Thymus (tissue), 11 donors: ENCODE measurements around the gene PIEZO1. TPM values are rescaled to one million over a fixed set of nuclear protein-coding genes. Genes with fewer than 3 reads are reported as not detected.

Experiments used
- DNase-seq, 9 donors: peaks; one replicate each; pipeline ENCODE4 v3.0.0-alpha.2; 2013; ENCODE audit warnings: low spot score in 9 of 9, low read depth in 6 of 9, missing footprints in 1 of 9
- H3K27ac ChIP-seq, 2 donors: one replicate each; pipeline ENCODE4 v1.5.1; 2013; ENCODE audit warnings: control low read depth in 1 of 2, low read depth in 1 of 2, low read length in 1 of 2, mild to moderate bottlenecking in 1 of 2, moderate library complexity in 1 of 2
- H3K27me3 ChIP-seq, 2 donors: one replicate each; pipeline ENCODE4 v1.5.1; 2013; ENCODE audit warnings: low read length in 1 of 2; ENCODE audit not compliant: control insufficient read depth in 2 of 2, insufficient read depth in 1 of 2
- H3K36me3 ChIP-seq, 2 donors: one replicate each; pipeline ENCODE4 v1.5.1; 2013; ENCODE audit warnings: low read length in 1 of 2, mild to moderate bottlenecking in 1 of 2, moderate library complexity in 1 of 2; ENCODE audit not compliant: control insufficient read depth in 2 of 2, insufficient read depth in 2 of 2
- H3K4me1 ChIP-seq, 2 donors: one replicate each; pipeline ENCODE4 v1.5.1; 2013; ENCODE audit warnings: low read length in 2 of 2; ENCODE audit not compliant: control insufficient read depth in 2 of 2, insufficient read depth in 2 of 2
- H3K4me3 ChIP-seq, 2 donors: one replicate each; pipeline ENCODE4 v1.5.1; 2013; ENCODE audit warnings: low read length in 2 of 2, control low read depth in 1 of 2, mild to moderate bottlenecking in 1 of 2
- H3K9me3 ChIP-seq, 2 donors: one replicate each; pipeline ENCODE4 v1.5.1; 2013; ENCODE audit warnings: low read length in 1 of 2, mild to moderate bottlenecking in 1 of 2; ENCODE audit not compliant: control insufficient read depth in 2 of 2, insufficient read depth in 1 of 2
- WGBS: extraction: QIAGEN DNeasy Blood & Tissue Kit; methylation state at CpG from one replicate; pipeline ENCODE4 v1.1.7; 2013; 5-methylcytosine and 5-hydroxymethylcytosine counted together
- polyA plus RNA-seq: library from polyadenylated mRNA; stranded (reverse); fragments of 200-250 nt; gene quantifications from one replicate; pipeline ENCODE4 v1.2.3, GENCODE V29; 2013
- total RNA-seq: library from RNA; stranded (reverse); fragments of 120-200 nt; gene quantifications from one replicate; pipeline ENCODE4 v1.2.4, GENCODE V29; 2013
- donor health status: healthy.

PIEZO1 gene
- total and polyA plus RNA-seq, 2 donors = 25.2 to 115 TPM

DNA sequence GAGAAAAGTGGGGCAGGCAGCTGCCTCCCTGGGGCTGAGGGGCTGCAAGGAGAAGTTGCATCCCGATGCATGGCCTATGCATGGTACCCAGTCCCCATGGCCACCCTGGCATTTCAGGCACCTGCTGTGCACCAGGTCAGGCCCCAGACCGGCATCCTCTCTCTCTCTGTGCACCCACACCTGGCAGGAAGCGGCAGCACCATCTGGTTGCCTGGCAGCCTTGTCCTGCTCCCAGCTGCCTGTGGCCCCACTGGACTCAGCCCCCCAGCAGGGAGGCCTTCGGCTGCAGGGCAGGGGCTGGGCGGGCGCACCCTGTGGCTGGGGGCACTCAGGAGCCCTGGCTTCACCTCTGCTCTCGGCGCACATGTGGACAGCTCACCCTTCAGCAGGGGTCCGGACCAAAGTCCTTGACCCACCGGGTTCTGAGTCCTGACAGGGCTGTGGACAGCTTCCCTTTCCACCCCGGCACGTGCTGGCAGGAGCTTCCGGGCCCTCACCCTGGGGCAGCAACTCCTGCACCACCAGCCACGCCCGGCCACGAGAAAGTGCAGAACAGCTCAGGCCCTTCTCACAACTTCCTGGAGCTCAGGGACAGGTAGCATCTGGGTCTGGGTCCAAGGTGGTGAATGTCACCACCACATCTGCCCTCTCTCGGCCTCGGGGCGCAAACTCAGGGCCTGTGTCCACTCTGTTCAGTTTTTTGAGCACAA is 42.0 kb downstream of the PIEZO1 start:
- Histone ChIP-seq H3K36me3 (peaks cover 9 to 24% of the 10 kb centered on the region in 2 donors), H3K9me3 (peaks cover 0 to 6% of the 10 kb centered on the region in 2 donors), H3K27ac (no peak overlapping the region), H3K4me1 (peaks cover 5 to 47% of the 10 kb centered on the region in 2 donors), H3K4me3 (no peak overlapping the region), H3K27me3 (no peaks in the 10 kb centered on the region)
- no peak for DNase-seq
- 82% methylated on average over 19 of the region's 19 CpGs for WGBS

DNA sequence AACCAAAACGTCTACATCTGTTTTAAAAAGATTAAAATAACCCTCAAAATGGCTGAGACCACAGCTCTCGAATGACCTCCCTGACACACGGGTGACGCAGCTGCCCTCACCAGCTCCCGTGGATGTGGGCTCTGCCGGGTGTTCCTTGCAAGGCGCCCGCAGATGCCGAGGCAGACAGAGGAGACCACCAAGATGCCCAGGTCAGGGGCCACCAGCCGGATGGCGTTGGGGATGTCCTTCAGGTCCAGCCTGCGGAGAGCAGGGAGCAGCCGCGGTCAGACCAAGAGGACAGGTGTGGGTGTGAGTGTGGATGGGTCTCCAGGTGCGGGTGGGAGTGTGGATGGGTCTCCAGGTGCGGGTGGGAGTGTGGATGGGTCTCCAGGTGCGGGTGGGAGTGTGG is 43.7 kb downstream of the PIEZO1 start:
- peaks cover 9 to 29% of the 10 kb centered on the region in 2 donors for H3K36me3 ChIP-seq
- H3K4me1 ChIP-seq = peaks cover 12 to 48% of the 10 kb centered on the region in 2 donors
- no peak for DNase-seq
- H3K27ac ChIP-seq = no peak overlapping the region
- H3K9me3 ChIP-seq = peaks cover 0 to 6% of the 10 kb centered on the region in 2 donors
- H3K27me3 ChIP-seq = no peaks in the 10 kb centered on the region
- H3K4me3 ChIP-seq = no peak overlapping the region
- 96% methylated on average over 16 of the region's 17 CpGs for WGBS

DNA sequence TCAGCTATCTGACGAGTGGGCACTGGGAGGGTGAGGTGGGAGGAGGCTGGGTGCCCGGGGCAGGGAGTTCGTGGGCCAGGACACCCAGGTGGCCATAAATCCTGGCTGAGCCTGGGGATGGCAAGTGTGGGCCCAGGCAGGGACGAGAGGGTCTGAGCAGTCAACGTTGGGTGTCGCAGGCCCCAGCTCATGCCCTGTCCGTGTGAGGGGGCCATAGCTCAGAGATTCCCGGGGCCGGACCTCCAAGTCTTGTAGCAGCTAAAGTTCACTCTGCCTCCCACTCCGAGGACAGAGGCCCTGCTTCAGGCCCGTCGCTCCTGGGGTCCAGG is 44.3 kb downstream of the PIEZO1 start:
- Histone ChIP-seq H3K27ac (no peak overlapping the region), H3K4me3 (no peak overlapping the region), H3K36me3 (peaks cover 11 to 34% of the 10 kb centered on the region in 2 donors), H3K4me1 (peaks cover 12 to 42% of the 10 kb centered on the region in 2 donors), H3K9me3 (peaks cover 0 to 6% of the 10 kb centered on the region in 2 donors), H3K27me3 (no peaks in the 10 kb centered on the region)
- no peak for DNase-seq
- 98% methylated on average over 12 of the region's 12 CpGs for WGBS

DNA sequence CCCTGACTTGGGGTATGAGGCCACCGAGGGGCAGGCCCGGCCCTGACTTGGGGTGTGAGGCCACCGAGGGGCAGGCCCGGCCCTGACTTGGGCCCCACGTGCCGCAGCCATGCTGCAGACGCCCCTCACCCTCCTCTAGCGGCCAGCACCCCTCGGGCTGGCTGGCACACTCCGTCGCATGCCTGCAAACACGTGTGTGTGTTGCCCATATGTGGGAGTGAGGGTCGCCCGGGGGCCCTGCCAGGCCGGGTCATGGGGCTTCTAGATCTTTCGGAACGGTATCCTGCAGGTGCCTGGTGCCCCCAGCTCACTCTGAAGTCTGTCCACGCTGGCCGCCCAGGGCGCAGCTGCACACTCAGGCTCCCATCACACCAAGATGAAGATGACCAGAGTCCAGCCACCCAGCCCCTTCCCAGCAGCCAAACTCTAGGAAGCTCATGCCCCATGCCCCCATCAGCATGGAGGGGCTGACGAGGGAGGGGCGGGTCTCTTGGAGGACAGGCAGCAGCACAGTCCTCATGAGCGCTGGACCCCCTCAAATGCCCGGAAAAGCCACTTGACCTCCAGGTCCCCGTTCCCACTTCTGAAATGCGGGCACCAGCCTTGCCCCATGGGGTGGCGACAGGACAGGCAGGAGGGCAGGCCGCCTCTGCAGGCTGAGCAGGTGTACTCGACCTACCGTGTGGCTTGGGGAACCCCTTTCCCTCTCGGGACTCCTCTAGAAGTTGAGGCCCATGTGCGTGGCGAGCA is 44.9 kb downstream of the PIEZO1 start:
- peaks cover 0 to 6% of the 10 kb centered on the region in 2 donors for H3K9me3 ChIP-seq
- H3K36me3 ChIP-seq = peaks cover 15 to 38% of the 10 kb centered on the region in 2 donors
- no peak overlapping the region for H3K4me3 ChIP-seq
- peaks cover 12 to 37% of the 10 kb centered on the region in 2 donors for H3K4me1 ChIP-seq
- no peaks in the 10 kb centered on the region for H3K27me3 ChIP-seq
- WGBS = 97% methylated on average over 33 of the region's 33 CpGs
- no peak for DNase-seq
- H3K27ac ChIP-seq = no peak overlapping the region

DNA sequence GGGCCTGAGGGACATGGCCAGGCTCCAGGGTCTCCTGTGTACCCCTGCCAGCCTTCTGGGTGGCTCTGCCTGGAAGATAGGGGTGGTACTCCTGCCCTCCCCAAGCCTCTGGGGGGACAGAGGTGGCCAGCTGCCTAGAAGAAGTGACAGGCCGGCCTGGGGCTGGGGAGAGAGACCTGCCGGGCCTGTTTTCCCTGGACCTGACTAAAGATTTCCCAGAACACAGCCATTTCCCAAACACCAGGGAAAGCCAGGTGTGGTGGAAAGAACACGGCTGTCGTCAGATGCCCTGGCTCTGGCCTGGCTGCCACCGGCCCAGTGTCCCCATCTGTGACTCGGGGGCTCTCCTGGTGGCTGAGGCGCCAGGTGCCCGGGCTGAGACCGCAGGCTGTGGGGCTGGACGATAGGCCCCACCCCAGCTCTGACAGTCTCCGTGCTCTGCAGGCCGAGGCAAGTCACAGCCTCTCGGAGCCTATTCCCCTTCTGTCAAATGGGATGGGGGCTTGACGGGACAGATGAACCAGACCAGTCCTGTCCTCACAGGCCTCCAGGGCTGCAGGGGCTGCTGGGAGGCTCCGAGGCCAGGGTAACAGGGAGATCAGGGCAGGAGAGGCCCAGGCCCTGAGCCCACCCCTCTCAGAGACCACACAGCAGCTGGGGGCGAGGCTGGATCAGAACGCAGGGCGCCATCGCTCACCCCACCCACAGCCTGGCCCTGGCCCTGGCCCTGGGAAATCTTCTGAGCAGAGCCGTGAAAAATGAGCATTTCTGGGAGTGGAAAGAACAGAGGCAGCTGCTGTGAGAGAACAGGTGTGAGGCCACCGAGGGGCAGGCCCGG is 45.7 kb downstream of the PIEZO1 start:
- Histone ChIP-seq H3K9me3 (peaks cover 0 to 6% of the 10 kb centered on the region in 2 donors), H3K4me1 (peaks cover 12 to 30% of the 10 kb centered on the region in 2 donors), H3K27ac (peak overlapping the region; percentile 43 to 64), H3K4me3 (no peak overlapping the region), H3K27me3 (no peaks in the 10 kb centered on the region), H3K36me3 (peaks cover 18 to 46% of the 10 kb centered on the region in 2 donors)
- WGBS = 92% methylated on average over 22 of the region's 22 CpGs
- DNase-seq = no peak

DNA sequence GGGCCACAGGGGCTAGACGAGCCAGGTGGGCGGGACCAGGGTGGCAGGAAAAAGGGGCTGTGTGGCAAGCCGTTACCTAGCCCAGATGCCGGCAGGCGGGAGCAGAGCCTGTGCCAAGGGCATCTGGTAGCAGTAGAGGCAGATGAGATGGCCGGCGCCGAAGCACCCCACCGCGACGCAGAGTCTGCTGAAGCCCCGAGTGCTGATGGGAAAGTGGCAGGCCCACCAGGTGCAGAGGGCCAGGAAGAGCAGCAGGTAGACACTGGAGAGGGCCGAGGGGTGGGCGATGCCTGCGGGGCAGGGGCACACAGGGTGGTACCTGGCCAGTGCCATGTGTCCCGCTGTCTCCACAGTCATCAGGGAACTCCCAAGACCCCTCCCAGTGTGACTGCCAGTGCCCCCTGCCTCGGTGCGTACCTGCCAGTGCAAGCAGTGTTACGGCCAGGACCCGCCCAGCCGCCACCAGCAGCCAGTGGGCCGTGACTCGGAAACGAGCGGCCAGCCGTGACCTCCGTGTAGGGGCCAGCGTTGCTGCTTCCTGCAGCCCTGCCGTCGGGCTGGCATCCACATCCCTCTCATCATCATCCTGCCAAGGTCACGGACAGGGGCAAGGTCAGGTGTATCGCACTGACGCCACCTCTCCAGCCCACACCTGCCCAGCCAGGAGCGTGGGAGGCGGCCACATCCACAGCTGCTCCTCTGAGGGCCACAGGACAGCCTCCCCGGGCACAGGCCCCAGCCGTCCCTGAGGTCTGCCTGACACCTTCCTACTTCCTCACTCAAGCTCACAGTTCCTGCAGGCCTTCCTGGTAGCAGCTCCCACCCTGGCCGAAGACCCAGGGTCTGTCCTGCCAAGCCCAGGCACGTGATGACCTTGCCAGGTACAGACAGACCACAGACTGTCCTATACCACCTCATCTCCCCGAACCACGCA is 46.6 kb downstream of the PIEZO1 start:
- H3K9me3 ChIP-seq = peaks cover 0 to 1% of the 10 kb centered on the region in 2 donors
- no peak for DNase-seq
- peaks cover 12 to 21% of the 10 kb centered on the region in 2 donors for H3K4me1 ChIP-seq
- H3K27me3 ChIP-seq = no peaks in the 10 kb centered on the region
- 93% methylated on average over 41 of the region's 41 CpGs for WGBS
- H3K27ac ChIP-seq = peak overlapping the region in 1 of 2 donors; percentile 24
- H3K4me3 ChIP-seq = no peak overlapping the region
- H3K36me3 ChIP-seq = peaks cover 26 to 56% of the 10 kb centered on the region in 2 donors

DNA sequence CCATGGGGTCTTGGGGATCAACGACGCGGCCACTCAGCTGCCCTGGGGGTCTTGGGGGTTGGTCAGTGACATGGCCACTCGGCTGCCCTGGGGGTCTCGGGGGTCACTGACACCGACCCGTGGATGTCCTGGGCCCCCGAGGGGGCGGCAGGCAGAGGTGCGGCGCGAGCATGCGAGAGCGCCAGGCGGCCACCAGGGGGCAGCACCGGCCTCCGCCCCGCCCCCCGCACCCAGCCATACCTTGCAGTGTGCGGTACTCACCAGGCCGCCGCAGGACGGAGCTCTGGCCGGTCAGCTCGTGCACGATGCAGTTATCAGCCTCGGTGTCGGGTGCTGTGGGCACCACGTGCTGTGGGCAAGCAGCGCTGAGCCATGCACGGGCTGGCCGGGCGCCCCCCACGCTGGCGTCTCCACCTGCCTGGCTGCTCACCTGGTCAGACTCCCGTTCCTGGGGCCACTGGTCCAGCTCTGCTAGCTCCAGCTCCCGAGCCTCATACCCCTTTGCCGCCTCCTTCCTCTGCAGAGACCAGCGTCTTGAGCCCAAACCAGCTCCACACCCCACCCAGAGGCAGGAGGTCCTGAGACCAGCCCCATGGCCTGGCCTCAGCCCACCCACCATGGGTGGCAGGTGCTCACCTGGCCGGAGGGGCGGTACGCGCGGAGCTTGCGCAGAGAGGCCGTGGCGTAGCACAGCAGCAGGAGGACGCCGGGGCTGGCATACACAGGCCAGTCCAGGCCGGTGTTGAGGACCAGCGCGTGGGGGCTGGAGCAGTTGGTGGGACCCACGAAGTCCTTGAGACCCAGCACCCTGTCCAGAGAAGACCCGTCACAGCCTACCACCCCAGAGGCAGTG is 47.5 kb downstream of the PIEZO1 start:
- peak in 6 of 9 donors; percentile 29 to 75 (median 60) for DNase-seq
- Histone ChIP-seq H3K36me3 (peaks cover 26 to 65% of the 10 kb centered on the region in 2 donors), H3K27ac (peak overlapping the region in 1 of 2 donors; percentile 8), H3K4me1 (peaks cover 7 to 12% of the 10 kb centered on the region in 2 donors), H3K9me3 (peaks cover 0 to 1% of the 10 kb centered on the region in 2 donors), H3K27me3 (no peaks in the 10 kb centered on the region), H3K4me3 (no peak overlapping the region)
- WGBS = 46% methylated on average over 54 of the region's 54 CpGs
